Stimulated activated CD8-positive, alpha-beta memory T cell treated with anti-CD3 and anti-CD28 coated beads, Interleukin-15, amount 100 ng/mL, for 4 hours (primary cell): ENCODE data around the gene A3GALT2.
"Not testable (repeated sequence)": the region's sequence is repeated elsewhere in the genome, so short reads cannot be mapped to it uniquely, and the experiment has no call there.

Source experiments
- DNase-seq, 2 donors: peaks; one replicate each; pipeline ENCODE4 v3.0.0-alpha.2; 2020; ENCODE audit warnings: low read depth in 2 of 2

Gene A3GALT2

DNA sequence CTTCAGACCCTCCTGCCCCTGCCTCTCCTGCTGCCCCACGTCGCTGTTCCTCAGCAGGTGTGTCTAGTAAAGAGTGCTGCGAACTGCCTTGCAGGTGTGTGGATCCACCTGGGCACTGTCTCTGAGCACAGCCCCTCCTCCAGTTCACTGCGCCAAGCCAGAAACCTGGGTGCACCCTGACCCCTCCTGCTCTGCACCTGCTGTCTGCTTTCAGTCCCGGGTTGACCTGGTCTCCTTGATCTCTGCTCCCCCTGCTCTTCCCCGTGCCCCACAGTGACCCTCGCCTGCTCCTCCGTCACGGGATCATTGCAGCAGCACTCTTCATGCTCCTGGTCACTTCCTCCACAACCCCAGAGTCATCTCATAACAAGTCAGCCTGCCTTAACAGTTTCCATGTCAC lies 6.5 kb downstream of the A3GALT2 start:
- DNase-seq, result no peak

DNA sequence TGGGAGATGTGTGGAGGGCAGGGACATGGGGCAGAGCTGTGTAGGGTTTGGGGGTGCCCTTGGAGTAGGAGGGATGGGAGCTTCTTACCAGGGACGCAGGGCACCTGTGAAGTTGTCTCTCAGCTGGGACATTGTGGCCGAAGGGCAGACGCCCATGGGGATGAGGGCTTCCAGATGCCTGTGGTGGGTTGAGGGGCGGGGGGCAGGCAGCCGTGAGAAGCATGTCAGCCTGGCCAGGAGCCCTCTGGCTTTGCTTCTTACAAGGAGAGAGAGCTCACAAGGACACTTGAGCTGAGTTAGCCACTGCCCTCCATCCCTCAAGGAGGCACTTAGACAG lies 8.5 kb downstream of the A3GALT2 start:
- no peak for DNase-seq

DNA sequence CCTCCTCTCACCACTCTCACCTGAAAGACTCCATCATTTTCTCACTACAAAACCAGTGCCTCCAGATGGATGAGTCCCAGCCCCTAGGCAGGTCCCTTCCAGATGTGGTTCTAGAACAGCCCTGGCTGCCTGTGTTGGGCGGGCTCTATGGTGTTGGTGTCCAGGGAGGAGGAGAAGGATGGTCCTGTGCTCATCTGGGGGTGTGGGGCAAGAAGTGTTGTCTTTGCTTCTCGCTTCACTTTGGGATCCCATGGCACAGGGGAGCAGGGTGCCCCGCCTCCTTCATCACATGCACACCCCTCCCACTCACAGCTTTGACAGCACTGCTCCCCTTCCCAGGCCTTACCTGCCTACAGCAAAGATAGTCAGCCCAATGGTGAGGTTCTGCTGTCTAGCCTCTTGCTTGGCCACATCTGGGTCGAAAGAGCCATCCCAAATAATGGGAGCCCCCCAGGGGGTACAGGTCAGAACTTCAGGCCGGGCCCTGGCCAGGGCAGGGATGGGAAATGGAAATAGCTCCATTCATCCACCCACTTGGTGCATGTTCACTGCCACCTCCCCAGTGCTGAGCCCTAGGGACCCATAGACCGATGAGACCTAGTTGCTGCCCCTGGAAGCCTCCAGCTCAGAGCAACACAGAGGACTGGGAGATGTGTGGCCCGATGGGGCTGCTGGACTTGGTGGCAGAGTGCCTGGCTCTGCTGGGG lies 9.0 kb downstream of the A3GALT2 start:
- DNase-seq, result no peak

DNA sequence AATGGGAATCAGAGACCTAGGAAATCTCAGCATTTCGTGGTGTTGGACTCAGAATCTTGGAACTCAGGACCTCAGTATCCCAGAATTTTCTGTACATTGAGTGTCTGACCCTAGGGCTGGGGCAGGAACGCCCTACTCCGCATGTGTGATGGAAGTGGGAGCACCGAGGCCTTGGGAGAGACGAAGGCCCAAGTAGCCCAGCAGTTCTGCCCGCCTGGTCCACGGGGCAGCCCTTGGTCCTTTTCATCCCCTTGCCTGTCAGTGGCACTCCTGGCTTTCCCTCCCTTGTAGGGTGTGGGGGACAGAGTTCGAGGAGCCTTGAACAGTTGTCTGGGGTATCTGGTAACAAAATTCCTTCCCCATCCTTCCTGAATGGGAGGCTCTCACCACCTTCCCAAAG lies 10.2 kb downstream of the A3GALT2 start:
- no peak for DNase-seq

DNA sequence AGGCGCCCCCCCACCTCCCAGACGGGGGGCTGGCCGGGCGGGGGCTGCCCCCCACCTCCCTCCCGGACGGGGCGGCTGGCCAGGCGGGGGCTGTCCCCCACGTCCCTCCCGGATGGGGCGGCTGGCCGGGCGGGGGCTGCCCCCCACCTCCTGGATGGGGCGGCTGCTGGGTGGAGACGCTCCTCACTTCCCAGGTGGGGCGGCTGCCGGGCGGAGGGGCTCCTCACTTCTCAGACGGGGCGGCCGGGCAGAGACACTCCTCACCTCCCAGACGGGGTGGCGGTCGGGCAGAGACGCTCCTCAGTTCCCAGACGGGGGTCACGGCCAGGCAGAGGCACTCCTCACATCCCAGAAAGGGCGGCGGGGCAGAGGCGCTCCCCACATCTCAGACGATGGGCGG lies 11.5 kb downstream of the A3GALT2 start:
- not testable (repeated sequence) for DNase-seq

DNA sequence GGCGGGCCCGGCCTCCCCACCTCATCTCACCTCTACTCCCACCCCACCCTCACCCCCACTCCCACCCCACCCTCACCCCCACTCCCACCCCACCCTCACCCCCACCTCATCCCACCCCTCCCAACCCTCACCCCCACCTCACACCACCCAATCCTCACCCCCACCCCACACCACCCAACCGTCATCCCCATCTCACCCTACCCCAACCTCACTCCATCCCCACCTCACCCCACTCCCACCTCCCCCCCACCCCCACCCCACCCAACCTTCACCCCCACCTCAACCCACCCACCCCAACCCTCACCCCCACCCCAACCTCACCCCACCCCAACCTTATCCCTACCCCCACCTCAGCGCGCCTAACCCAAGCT lies 13.4 kb downstream of the A3GALT2 start:
- no peak for DNase-seq

DNA sequence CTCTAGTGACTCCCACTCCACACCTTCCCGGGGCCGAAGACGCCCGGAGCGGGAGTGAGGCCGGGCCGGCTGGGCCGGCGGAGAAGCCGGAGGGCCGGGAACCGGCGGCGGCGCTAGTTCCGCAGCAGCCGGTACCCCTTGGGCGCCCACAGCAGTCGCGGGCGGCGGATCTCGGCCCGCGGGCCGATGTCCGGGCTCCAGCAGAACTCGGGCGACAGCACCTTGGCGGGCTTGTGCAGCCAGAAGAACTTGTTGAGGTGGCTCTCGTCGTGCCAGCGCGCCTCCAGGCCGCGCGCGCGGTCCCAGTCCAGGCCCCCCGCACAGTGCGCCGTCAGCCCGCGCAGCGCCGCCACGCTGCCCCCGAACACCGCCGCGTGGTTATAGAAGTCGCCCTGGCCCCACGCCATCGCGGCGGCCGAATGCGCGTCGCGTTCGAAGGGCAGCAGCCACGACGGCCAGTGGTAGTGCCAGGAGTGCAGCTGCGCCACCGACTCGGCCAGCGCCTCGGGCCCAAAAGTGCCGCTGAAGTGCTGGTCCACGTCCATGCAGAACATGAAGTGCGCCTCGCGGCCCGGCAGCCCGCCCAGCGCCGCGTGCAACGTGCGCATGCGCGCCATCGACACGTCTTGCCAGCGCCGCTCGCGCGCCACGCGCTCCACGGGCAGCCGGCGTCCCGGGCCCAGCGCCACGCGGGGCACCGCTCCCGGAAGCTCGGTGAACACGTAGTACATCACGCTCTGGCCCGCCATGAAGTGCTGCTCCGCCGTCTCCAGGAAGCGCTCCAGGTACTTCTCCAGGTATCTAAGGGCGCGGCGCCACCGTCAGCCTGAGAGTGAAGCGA lies 14.0 kb downstream of the A3GALT2 start:
- DNase-seq, result no peak

DNA sequence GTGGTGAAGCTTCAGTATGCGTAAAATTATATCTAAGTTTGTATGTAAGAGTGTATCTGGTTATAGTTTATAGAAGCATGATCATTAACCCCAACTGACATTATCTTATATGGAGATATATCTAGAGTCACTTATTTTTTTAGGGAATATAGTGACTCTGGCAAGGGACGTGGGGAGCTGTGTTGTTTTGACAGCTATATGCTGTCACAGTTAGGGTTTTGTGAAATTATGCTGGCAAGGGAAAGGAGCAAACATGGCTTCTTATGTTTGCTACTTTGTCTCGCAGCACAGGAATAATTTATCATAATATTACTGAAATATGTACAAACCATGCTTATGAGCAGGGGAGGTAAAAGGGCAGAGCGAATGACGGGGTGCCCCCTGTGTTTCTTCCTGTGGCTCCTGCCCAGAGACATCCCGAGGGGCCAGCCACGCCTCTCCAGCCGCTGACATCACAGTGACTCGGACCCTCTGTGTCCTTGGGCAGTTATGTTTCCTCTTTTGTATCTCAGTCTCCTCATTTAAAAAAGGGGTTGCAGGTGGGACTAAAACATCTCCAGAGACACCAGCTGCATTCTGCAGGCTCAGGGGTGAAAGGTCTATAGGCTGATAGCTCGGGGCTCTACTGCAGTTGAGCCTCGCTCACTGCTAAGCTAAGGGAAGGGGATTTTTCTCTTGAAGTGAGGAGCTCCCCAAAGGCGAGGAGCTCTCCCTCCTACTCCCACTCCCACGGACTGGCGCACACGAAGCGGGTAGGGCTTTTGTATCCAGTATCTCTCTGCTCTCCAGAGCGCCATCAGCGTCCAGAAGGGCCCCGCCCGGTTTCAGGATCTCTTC lies 14.9 kb downstream of the A3GALT2 start:
- DNase-seq, result no peak

DNA sequence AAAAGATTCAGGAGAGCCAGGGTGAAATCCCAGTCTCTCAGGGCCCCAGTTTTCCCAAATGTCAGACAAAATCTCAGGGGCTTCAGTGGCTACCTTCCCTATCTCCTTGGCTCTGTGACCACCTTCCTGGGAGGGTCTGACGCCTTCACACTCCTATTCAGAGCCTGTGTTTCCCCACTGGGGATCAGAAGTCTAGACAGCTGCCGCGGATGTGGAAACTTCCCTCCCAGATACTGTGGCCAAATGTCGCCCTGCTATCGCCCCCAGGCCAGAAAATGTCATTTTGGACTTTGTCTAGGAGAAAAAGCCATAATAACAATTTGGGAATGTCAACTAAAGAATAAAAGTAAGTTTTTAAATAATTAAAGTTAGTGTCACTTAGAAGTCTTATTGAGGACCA lies 15.9 kb downstream of the A3GALT2 start:
- DNase-seq, result no peak

DNA sequence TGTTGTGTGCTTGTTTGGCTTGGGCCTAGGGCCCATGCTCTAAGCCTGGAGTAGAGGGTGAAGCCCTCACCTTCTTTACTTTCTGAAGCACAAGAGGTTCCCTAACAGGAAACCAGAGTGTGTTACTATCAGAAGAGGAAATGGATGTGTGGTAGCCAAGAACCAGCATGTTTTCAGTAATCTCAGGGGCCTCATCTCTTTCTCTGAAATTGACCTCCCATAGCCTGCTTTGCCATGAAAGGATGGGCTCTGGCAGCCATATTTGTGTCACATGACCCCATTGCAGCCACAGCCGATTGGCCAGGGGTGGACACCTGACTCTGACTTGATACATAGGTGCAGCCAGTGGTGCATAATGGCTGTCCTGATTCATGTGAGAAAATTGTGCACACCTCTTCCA lies 18.6 kb downstream of the A3GALT2 start:
- no peak for DNase-seq

DNA sequence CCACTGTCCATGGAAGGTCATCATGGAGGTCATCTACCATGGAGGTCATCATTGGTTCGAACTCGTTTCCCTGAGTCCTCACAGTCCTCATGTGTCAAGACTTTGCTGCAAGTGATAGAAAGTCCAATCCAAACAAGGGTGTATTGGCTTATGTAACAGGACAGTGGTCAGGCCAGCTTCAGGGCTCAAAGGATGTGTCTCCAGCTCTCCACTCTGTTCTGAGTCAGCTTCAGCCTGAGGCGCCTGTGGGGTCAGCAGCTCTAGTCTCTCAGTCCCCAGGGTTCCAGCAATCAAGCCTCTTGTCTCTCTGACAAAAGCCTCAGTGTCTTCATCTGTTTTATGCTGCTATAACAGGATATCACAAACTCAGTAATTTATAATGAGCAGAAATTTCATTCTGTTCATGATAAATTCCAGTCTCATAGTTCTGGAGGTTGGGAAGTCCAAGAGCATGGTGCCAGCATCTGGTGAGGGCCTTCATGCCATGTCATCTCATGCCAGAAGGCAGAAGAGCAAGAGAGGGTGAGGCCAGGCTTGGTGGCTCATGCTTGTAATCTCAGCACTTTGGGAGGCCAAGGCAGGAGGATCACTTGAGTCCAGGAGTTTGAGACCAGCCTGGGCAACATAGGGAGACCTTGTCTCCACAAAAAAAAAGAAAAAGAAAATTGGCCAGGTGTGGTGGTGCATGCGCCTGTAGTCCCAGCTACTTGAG lies 19.5 kb downstream of the A3GALT2 start:
- no peak for DNase-seq

DNA sequence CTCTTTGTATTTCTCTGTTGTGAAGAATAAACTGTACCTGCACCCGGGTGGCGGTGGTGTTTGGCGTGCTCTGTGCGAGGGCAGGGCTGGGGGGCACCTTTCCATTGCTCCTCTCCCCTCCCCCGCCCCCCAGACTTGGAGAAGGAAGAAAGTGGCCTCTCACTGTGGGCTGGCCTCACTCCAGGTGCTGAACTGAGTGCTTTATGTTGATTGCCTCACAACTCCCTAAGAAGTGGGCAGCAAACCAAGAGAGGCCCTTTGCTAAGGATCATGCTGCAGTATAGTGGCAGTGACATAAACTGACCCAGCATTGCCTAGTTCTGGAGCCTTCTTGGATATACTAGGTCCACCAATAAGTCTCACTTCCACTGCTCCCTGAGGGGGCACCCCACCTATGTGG lies 20.2 kb downstream of the A3GALT2 start:
- no peak for DNase-seq

DNA sequence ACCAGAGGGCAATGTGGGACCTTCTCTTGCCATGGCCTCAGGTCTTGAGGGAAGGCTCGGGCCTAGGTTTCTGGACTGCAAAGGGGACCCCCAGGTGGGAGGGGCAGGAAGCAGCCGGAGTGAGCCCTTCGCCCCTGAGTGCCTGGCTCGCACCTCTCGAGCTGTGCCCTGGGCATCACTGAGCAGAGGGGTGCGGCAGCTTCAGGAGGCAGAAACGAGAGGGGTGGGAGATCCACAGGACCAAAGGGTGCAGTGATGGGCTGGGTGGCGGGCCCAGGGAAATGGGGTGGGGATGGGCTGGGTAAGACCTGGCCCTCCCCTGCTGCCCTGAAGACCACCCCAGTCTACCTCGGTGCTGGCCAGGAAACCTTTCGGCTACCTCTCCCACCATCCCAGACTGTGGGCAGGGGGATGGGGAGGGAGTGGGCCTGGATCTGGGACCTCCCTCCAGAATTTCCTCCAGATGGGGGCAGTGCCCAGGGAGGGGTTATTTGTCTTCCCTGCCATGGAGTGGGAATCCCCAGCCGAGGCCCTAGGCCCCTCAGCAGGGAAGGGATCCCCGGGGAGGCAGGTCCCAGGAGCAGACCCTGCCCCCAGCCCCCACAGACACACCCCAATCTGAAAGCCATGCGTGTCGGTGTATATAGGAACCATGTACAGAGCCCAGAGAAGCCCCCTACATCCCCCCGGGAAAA lies 21.3 kb downstream of the A3GALT2 start:
- DNase-seq, result no peak

DNA sequence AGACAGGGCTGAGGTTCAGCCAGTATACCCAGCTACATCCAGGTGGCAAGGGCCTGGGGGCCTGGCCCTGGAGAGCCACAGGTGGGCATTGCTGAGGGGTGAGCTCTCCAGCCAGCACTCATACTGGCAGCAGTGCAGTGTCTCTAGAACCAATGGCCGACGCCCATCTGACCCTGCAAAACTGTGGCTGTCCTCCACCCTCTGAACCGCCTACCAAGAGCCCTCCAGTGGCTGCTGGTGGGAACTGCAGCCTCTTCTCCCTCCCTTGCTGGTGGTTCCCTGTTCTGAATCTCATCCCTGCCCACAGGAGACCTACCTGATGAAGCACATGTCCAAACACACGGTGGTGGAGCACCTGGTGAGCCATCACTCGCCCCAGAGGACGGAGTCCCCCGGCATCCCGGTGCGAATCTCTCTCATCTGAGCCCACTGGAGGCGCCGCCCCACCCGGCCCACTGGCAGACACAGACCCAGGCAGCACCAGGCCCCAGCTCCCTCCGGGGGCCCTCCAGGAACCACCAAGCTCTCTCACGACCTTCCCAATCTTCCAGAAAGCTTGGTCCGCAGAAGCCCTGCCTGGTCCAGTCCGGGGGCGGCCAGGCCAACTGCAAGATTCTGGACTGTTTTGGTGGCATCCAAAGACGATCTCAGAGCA lies 22.1 kb downstream of the A3GALT2 start:
- peak in 1 of 2 donors; percentile 13 for DNase-seq

DNA sequence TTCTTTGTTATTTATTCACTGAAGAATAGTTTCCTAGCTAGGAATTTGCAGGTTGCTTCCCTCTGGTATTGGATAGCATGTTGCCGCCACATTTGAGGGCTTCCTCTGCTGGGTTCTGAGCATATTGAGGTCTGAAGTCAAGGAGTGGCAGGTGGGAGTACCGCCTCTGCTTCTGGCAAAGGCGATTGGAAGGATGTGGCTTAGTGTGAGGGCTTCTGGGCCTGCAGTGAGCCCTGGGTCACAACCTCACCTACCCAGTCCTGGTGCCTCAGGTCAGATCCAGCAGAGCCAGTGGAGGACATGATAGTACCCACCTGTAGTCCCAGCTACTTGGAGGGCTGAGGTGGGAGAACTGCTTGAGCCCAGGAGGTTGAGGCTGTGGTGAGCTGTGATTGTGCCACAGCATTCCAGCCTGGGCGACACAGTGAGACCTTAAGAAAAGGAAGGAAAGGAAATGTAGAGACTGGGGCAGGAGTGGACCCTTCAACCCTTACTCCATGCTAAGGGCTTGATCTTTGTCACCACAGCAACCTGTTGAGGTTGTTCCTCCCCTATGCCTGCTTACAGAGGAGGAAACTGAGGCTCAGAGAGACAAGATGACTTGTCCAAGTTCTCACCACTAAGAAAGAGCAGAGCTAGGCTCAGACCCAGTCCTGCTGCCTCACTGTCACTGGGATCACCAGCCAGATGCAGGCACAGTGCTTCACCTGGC lies 22.8 kb downstream of the A3GALT2 start:
- no peak for DNase-seq

DNA sequence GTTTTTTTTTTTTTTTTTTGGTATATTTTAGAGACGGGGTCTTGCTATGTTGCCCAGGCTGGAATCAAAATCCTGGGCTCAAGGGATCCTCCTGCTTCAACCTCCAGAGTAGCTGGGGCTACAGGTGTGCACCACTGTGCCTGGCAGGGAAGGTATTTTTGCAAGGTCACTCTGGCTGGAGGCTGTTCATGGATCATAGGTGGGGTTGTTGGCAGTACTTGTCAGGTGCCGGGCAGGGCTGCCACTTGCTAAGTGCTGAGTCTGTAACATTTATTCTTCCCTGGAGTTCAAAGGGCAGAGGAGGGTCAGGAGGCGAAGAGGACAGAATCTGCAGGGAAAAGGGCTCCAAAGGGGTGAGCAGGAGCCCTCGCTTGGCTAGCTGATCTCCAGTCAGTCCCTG lies 24.1 kb downstream of the A3GALT2 start:
- DNase-seq, result no peak

DNA sequence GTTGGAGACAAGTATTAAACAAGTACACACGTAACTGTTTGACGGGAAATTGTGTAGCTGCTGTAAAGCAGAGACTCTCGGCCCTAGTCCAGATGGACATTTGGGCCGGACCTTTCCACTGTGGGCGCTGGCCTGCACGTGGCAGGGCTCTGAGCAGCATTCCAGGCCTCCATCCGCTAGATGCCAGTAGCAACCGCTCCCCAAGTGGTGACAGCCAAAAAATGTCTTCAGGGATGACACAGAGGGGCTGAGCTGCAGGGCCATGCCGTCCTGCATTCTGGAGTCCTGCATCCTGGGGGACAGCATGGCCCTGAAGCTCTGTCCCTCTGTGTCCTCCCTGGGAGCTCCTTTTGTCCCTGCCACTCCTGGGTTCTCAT lies 24.8 kb downstream of the A3GALT2 start:
- DNase-seq, result no peak

DNA sequence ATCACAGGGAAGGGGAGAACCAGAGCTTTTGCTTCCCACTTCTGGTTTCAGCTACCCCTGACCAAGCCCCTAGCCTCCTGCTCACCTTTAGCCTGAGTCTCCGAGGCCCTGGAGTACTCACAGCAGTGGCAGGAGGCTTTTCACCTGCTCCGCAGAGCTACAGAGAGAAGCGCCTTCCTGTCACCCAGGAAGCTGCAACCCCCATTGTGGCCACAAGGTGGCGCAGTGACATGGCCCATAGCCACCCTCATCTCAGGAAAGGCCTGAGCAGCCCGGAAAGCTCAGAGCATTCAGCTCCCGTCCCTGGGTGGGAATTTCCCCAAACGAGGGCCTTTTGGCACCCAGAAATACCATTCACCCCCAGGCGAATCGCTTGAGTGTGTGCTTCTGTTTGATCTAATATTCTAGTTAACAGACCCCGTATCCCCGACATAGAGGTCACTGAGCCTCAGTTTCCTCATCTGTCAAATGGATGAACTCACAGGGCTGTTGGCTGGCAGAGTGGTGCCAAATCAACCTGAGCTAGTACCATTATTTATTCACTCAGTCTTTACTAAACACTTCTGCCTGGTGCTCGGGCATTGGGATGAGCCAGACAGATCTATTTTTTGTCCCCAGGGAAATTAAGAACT lies 25.3 kb downstream of the A3GALT2 start:
- DNase-seq, result peak; percentile 64 to 69

DNA sequence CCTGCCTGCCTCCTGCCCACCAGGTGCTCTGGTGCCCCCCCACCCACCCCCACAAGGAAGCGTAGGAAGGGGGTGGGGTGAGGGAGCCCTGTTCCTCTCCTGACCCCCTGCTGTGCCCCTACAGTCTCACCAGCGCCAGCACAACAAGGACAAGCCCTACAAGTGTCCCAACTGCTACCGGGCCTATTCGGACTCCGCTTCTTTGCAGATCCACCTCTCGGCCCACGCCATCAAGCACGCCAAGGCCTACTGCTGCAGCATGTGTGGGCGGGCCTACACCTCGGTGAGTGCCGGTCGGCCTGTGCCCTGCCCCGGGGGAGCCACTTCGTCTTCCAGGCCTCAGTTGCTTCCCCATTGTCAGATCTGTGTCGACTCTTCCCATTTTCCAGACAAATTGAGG lies 25.9 kb downstream of the A3GALT2 start:
- DNase-seq, result no peak
